Effector memory CD8-positive, alpha-beta T cell (primary cell): ENCODE data around the gene GRID1.

Experiments
- ATAC-seq: fragments of 150-1000 bp; cut with Tn5 transposase; replicated peaks from 2 replicates; pipeline ENCODE4 v1.10.0; 2021; ENCODE audit warnings: mild to moderate bottlenecking, moderate library complexity
- DNase-seq, 3 experiments: peaks; one replicate each; pipeline ENCODE4 v3.0.0; 2021
- H3K27ac Mint-ChIP-seq, 2 donors: one replicate each; pipeline ENCODE4 v1.8.0; 2022; ENCODE audit warnings: mild to moderate bottlenecking in 2 of 2, mixed read lengths in 2 of 2, moderate library complexity in 2 of 2
- H3K27me3 Mint-ChIP-seq, 2 donors: one replicate each; pipeline ENCODE4 v1.8.0; 2022; ENCODE audit warnings: mixed read lengths in 2 of 2
- H3K36me3 Mint-ChIP-seq: one replicate; pipeline ENCODE4 v1.8.0; 2022; ENCODE audit warnings: mild to moderate bottlenecking, moderate library complexity, mixed read lengths; ENCODE audit not compliant: insufficient read depth
- H3K4me1 Mint-ChIP-seq, 2 donors: one replicate each; pipeline ENCODE4 v1.8.0; 2022; ENCODE audit warnings: low read depth in 2 of 2, mixed read lengths in 2 of 2
- H3K4me3 Mint-ChIP-seq, 2 donors: one replicate each; pipeline ENCODE4 v1.8.0; 2022; ENCODE audit warnings: mild to moderate bottlenecking in 2 of 2, mixed read lengths in 2 of 2, moderate library complexity in 2 of 2
- H3K9me3 Mint-ChIP-seq, 2 donors: one replicate each; pipeline ENCODE4 v1.8.0; 2022; ENCODE audit warnings: mixed read lengths in 2 of 2

GRID1 gene

GRCh38 chr10:86164960-86165630 is 201.5 kb downstream of the GRID1 start:
- Mint-ChIP-seq H3K9me3 (no peaks in the 10 kb centered on the region), H3K27me3 (peaks cover 0 to 11% of the 10 kb centered on the region in 2 donors), H3K4me1 (peaks cover 0 to 2% of the 10 kb centered on the region in 2 donors), H3K4me3 (no peak overlapping the region), H3K36me3 (no peaks in the 10 kb centered on the region), H3K27ac (no peak overlapping the region)
- ATAC-seq: no peak
- no peak for DNase-seq

GRCh38 chr10:86164174-86164774 is 202.3 kb downstream of the GRID1 start:
- no peak overlapping the region for H3K27ac Mint-ChIP-seq
- peaks cover 0 to 11% of the 10 kb centered on the region in 2 donors for H3K27me3 Mint-ChIP-seq
- no peak for ATAC-seq

GRCh38 chr10:86163522-86164173 is 202.9 kb downstream of the GRID1 start:
- DNase-seq (no peak), ATAC-seq (no peak)
- no peak overlapping the region for H3K4me3 Mint-ChIP-seq
- H3K4me1 Mint-ChIP-seq: peaks cover 0 to 2% of the 10 kb centered on the region in 2 donors
- H3K36me3 Mint-ChIP-seq: no peaks in the 10 kb centered on the region
- no peak overlapping the region for H3K27ac Mint-ChIP-seq
- H3K9me3 Mint-ChIP-seq: no peaks in the 10 kb centered on the region
- H3K27me3 Mint-ChIP-seq: peaks cover 0 to 11% of the 10 kb centered on the region in 2 donors

More at GRCh38 chr10:86164174-86164774, 202.3 kb downstream of the GRID1 start:
- Mint-ChIP-seq H3K9me3 (no peaks in the 10 kb centered on the region), H3K36me3 (no peaks in the 10 kb centered on the region), H3K4me1 (peaks cover 0 to 2% of the 10 kb centered on the region in 2 donors), H3K4me3 (no peak overlapping the region)
- no peak for DNase-seq

- Mint-ChIP-seq H3K4me3 (no peak overlapping the region), H3K27ac (no peak overlapping the region), H3K36me3 (no peaks in the 10 kb centered on the region), H3K27me3 (peaks cover 0 to 11% of the 10 kb centered on the region in 2 donors), H3K4me1 (peaks cover 0 to under 1% of the 10 kb centered on the region in 2 donors), H3K9me3 (no peaks in the 10 kb centered on the region)
- DNase-seq (no peak), ATAC-seq (no peak)
Measured at GRCh38 chr10:86162696-86163400, 203.7 kb downstream of the GRID1 start.

GRCh38 chr10:86162036-86162435 is 204.6 kb downstream of the GRID1 start:
- no peak overlapping the region for H3K27ac Mint-ChIP-seq
- H3K9me3 Mint-ChIP-seq: no peaks in the 10 kb centered on the region
- peaks cover 0 to 11% of the 10 kb centered on the region in 2 donors for H3K27me3 Mint-ChIP-seq
- no peaks in the 10 kb centered on the region for H3K4me1 Mint-ChIP-seq
- no peaks in the 10 kb centered on the region for H3K36me3 Mint-ChIP-seq
- ATAC-seq (no peak), DNase-seq (no peak)
- no peak overlapping the region for H3K4me3 Mint-ChIP-seq

GRCh38 chr10:86160890-86161585 is 205.6 kb downstream of the GRID1 start:
- Mint-ChIP-seq H3K27ac (no peak overlapping the region), H3K4me1 (no peaks in the 10 kb centered on the region), H3K27me3 (peaks cover 10 to 11% of the 10 kb centered on the region in 2 donors), H3K9me3 (no peaks in the 10 kb centered on the region), H3K36me3 (no peaks in the 10 kb centered on the region), H3K4me3 (no peak overlapping the region)
- no peak for ATAC-seq
- no peak for DNase-seq

GRCh38 chr10:86159797-86160196 is 206.8 kb downstream of the GRID1 start:
- Mint-ChIP-seq H3K27ac (no peak overlapping the region), H3K4me3 (no peak overlapping the region), H3K9me3 (no peaks in the 10 kb centered on the region), H3K4me1 (no peaks in the 10 kb centered on the region), H3K36me3 (no peaks in the 10 kb centered on the region), H3K27me3 (peaks cover 11 to 12% of the 10 kb centered on the region in 2 donors)
- ATAC-seq: no peak
- DNase-seq: no peak

- H3K4me3 Mint-ChIP-seq: no peak overlapping the region
- no peaks in the 10 kb centered on the region for H3K36me3 Mint-ChIP-seq
- H3K4me1 Mint-ChIP-seq: no peaks in the 10 kb centered on the region
- no peaks in the 10 kb centered on the region for H3K9me3 Mint-ChIP-seq
- no peak for DNase-seq
- no peak overlapping the region for H3K27ac Mint-ChIP-seq
- peaks cover 10 to 12% of the 10 kb centered on the region in 2 donors for H3K27me3 Mint-ChIP-seq
- no peak for ATAC-seq
Measured at GRCh38 chr10:86155054-86155921, 211.3 kb downstream of the GRID1 start.

GRCh38 chr10:86153751-86154150 is 212.8 kb downstream of the GRID1 start:
- DNase-seq (no peak), ATAC-seq (no peak)
- Mint-ChIP-seq H3K36me3 (no peaks in the 10 kb centered on the region), H3K4me1 (no peaks in the 10 kb centered on the region), H3K27me3 (peaks cover 10 to 12% of the 10 kb centered on the region in 2 donors), H3K4me3 (no peak overlapping the region), H3K27ac (no peak overlapping the region), H3K9me3 (no peaks in the 10 kb centered on the region)

GRCh38 chr10:86152911-86153310 is 213.7 kb downstream of the GRID1 start:
- DNase-seq (no peak), ATAC-seq (no peak)
- H3K36me3 Mint-ChIP-seq: no peaks in the 10 kb centered on the region
- H3K4me1 Mint-ChIP-seq: no peaks in the 10 kb centered on the region
- peaks cover 10 to 12% of the 10 kb centered on the region in 2 donors for H3K27me3 Mint-ChIP-seq
- no peaks in the 10 kb centered on the region for H3K9me3 Mint-ChIP-seq
- H3K27ac Mint-ChIP-seq: no peak overlapping the region
- no peak overlapping the region for H3K4me3 Mint-ChIP-seq

GRCh38 chr10:86152354-86152753 is 214.2 kb downstream of the GRID1 start:
- H3K27me3 Mint-ChIP-seq: peaks cover 10 to 12% of the 10 kb centered on the region in 2 donors
- H3K36me3 Mint-ChIP-seq: no peaks in the 10 kb centered on the region
- H3K9me3 Mint-ChIP-seq: no peaks in the 10 kb centered on the region
- H3K4me1 Mint-ChIP-seq: no peaks in the 10 kb centered on the region
- H3K27ac Mint-ChIP-seq: no peak overlapping the region
- DNase-seq: no peak
- H3K4me3 Mint-ChIP-seq: no peak overlapping the region
- no peak for ATAC-seq

GRCh38 chr10:86151613-86152012 is 215.0 kb downstream of the GRID1 start:
- no peaks in the 10 kb centered on the region for H3K9me3 Mint-ChIP-seq
- no peak overlapping the region for H3K4me3 Mint-ChIP-seq
- H3K36me3 Mint-ChIP-seq: no peaks in the 10 kb centered on the region
- DNase-seq (no peak), ATAC-seq (no peak)
- H3K4me1 Mint-ChIP-seq: no peaks in the 10 kb centered on the region
- H3K27ac Mint-ChIP-seq: no peak overlapping the region
- peaks cover 8 to 14% of the 10 kb centered on the region in 2 donors for H3K27me3 Mint-ChIP-seq
